HG02973 (cell line): ENCODE measurements around the gene BCAS4.

Experiments used
- ATAC-seq: cut with Tn5 transposase; IDR thresholded peaks from one replicate; pipeline ENCODE4 v1.9.1; 2021; ENCODE audit warnings: moderate library complexity; ENCODE audit not compliant: unreplicated experiment

The BCAS4 gene

GRCh38 chr20:50850721-50851286 is 55.9 kb downstream of the BCAS4 start:
- ATAC-seq: no peak

- no peak for ATAC-seq
Measured at GRCh38 chr20:50852085-50852484, 57.2 kb downstream of the BCAS4 start.

GRCh38 chr20:50854506-50855249 is 59.8 kb downstream of the BCAS4 start:
- no peak for ATAC-seq

GRCh38 chr20:50855498-50856474 is 60.9 kb downstream of the BCAS4 start:
- ATAC-seq: no peak

GRCh38 chr20:50856475-50857041 is 61.7 kb downstream of the BCAS4 start:
- no peak for ATAC-seq

GRCh38 chr20:50857348-50857747 is 62.5 kb downstream of the BCAS4 start:
- no peak for ATAC-seq

- no peak for ATAC-seq
Measured at GRCh38 chr20:50858525-50858924, 63.7 kb downstream of the BCAS4 start.

- no peak for ATAC-seq
Measured at GRCh38 chr20:50859161-50859560, 64.3 kb downstream of the BCAS4 start.

GRCh38 chr20:50861012-50861411 is 66.2 kb downstream of the BCAS4 start:
- ATAC-seq: no peak

GRCh38 chr20:50862546-50862945 is 67.7 kb downstream of the BCAS4 start:
- no peak for ATAC-seq

- no peak for ATAC-seq
Measured at GRCh38 chr20:50865114-50865513, 70.3 kb downstream of the BCAS4 start.

GRCh38 chr20:50865591-50865990 is 70.7 kb downstream of the BCAS4 start:
- ATAC-seq: no peak

GRCh38 chr20:50866036-50866685 is 71.3 kb downstream of the BCAS4 start:
- no peak for ATAC-seq

- no peak for ATAC-seq
Measured at GRCh38 chr20:50866831-50867230, 72.0 kb downstream of the BCAS4 start.

- ATAC-seq: no peak
Measured at GRCh38 chr20:50867805-50868204, 72.9 kb downstream of the BCAS4 start.

GRCh38 chr20:50868509-50869495 is 73.9 kb downstream of the BCAS4 start:
- no peak for ATAC-seq

- ATAC-seq: no peak
Measured at GRCh38 chr20:50870561-50871161, 75.8 kb downstream of the BCAS4 start.

- ATAC-seq: no peak
Measured at GRCh38 chr20:50872560-50873425, 77.9 kb downstream of the BCAS4 start.
